Neural crest cell (in vitro differentiated cells): Measurements from ENCODE around the gene GNPTG. TPM values are rescaled to one million over a fixed set of nuclear protein-coding genes. Genes with fewer than 3 reads are reported as not detected.
A peak's percentile ranks its signal among the peaks of the same experiment; 100 is the strongest.

Source experiments
- DNase-seq: peaks from one replicate; pipeline ENCODE4 v3.0.0; 2021; ENCODE audit warnings: low read depth, mixed read lengths, low spot score
- H3K27ac Mint-ChIP-seq: one replicate; pipeline ENCODE4 v1.8.0; 2021; ENCODE audit warnings: mild to moderate bottlenecking, mixed read lengths; ENCODE audit not compliant: unreplicated experiment
- H3K27me3 Mint-ChIP-seq: 2 replicates; pipeline ENCODE4 v1.8.0; 2021; ENCODE audit warnings: low read depth, mild to moderate bottlenecking, mixed read lengths
- H3K36me3 Mint-ChIP-seq: 2 replicates; pipeline ENCODE4 v1.8.0; 2021; ENCODE audit warnings: low read depth, mild to moderate bottlenecking, mixed read lengths
- H3K4me1 Mint-ChIP-seq: 2 replicates; pipeline ENCODE4 v1.8.0; 2021; ENCODE audit warnings: mixed read lengths
- H3K4me3 Mint-ChIP-seq: one replicate; pipeline ENCODE4 v1.8.0; 2021; ENCODE audit warnings: mild to moderate bottlenecking, mixed read lengths
- H3K9me3 Mint-ChIP-seq: 2 replicates; pipeline ENCODE4 v1.8.0; 2021; ENCODE audit warnings: mixed read lengths
- CTCF ChIP-seq: fragments of 200-600 bp; sonication (generic); conservative IDR thresholded peaks from 2 replicates; pipeline ENCODE4 v1.5.0; 2021; ENCODE audit warnings: antibody characterized with exemption, mild to moderate bottlenecking
- total RNA-seq: library from RNA; stranded (reverse); gene quantifications from 2 replicates; pipeline ENCODE4 v1.2.1, GENCODE V29; 2021

The GNPTG gene
- total RNA-seq, 1 donor from 2014 or later, result 38.3 TPM

- DNase-seq, result no peak
- H3K27me3 Mint-ChIP-seq, result no peaks in the 10 kb centered on the region
- no peak for TF ChIP-seq CTCF
- peaks cover 24% of the 10 kb centered on the region for H3K36me3 Mint-ChIP-seq
- H3K4me3 Mint-ChIP-seq, result no peak overlapping the region
- no peaks in the 10 kb centered on the region for H3K9me3 Mint-ChIP-seq
- H3K4me1 Mint-ChIP-seq, result no peaks in the 10 kb centered on the region
- H3K27ac Mint-ChIP-seq, result no peak overlapping the region
Measured at GRCh38 chr16:1320097-1320496, 31.6 kb upstream of the GNPTG start.

- H3K27ac Mint-ChIP-seq, result no peak overlapping the region
- no peaks in the 10 kb centered on the region for H3K9me3 Mint-ChIP-seq
- no peak overlapping the region for H3K4me3 Mint-ChIP-seq
- no peaks in the 10 kb centered on the region for H3K27me3 Mint-ChIP-seq
- no peak for DNase-seq
- no peaks in the 10 kb centered on the region for H3K4me1 Mint-ChIP-seq
- peaks cover 24% of the 10 kb centered on the region for H3K36me3 Mint-ChIP-seq
- TF ChIP-seq CTCF, result no peak
Measured at GRCh38 chr16:1320658-1321240, 31.0 kb upstream of the GNPTG start.

- DNase-seq, result no peak
- no peak for TF ChIP-seq CTCF
- H3K9me3 Mint-ChIP-seq, result no peaks in the 10 kb centered on the region
- no peak overlapping the region for H3K27ac Mint-ChIP-seq
- no peak overlapping the region for H3K4me3 Mint-ChIP-seq
- H3K36me3 Mint-ChIP-seq, result peaks cover 22% of the 10 kb centered on the region
- H3K27me3 Mint-ChIP-seq, result peaks cover 4% of the 10 kb centered on the region
- peaks cover 5% of the 10 kb centered on the region for H3K4me1 Mint-ChIP-seq
Measured at GRCh38 chr16:1322407-1322806, 29.3 kb upstream of the GNPTG start.

GRCh38 chr16:1323296-1324239, 28.2 kb upstream of the GNPTG start:
- Mint-ChIP-seq H3K4me3 (peak overlapping the region; percentile 19), H3K9me3 (no peaks in the 10 kb centered on the region), H3K36me3 (peaks cover 13% of the 10 kb centered on the region)

GRCh38 chr16:1324286-1324826, 27.4 kb upstream of the GNPTG start:
- TF ChIP-seq CTCF, result no peak
- no peak overlapping the region for H3K27ac Mint-ChIP-seq
- H3K4me3 Mint-ChIP-seq, result peak overlapping the region; percentile 19
- peaks cover 5% of the 10 kb centered on the region for H3K4me1 Mint-ChIP-seq
- no peaks in the 10 kb centered on the region for H3K9me3 Mint-ChIP-seq
- peaks cover 12% of the 10 kb centered on the region for H3K36me3 Mint-ChIP-seq
- no peak for DNase-seq
- peaks cover 8% of the 10 kb centered on the region for H3K27me3 Mint-ChIP-seq

More at GRCh38 chr16:1323296-1324239, 28.2 kb upstream of the GNPTG start:
- Mint-ChIP-seq H3K4me1 (peaks cover 5% of the 10 kb centered on the region), H3K27me3 (peaks cover 4% of the 10 kb centered on the region), H3K27ac (no peak overlapping the region)
- TF ChIP-seq CTCF, result no peak
- DNase-seq, result no peak
